Stomach (tissue), 4 donors: Measurements from ENCODE around the gene PHACTR4.

Experiments
- POLR2AphosphoS5 ChIP-seq, 3 donors: sonication (generic); formaldehyde crosslinking; IDR thresholded peaks; one replicate each; pipeline ENCODE4 v1.6.1; 2016; ENCODE audit warnings: antibody characterized with exemption in 3 of 3
- TF ChIP-seq, protein P1 (sequence below), 7 experiments: fragments of 450-650 bp in 4 of 7; fragments of 200-600 bp in 3 of 7; sonication (generic) in 3 of 7; IDR thresholded peaks; one replicate each; pipeline ENCODE4 v1.5.1; 2016 to 2019; ENCODE audit warnings: antibody characterized with exemption in 7 of 7, control low read depth in 2 of 7, mild to moderate bottlenecking in 1 of 7

DNA sequence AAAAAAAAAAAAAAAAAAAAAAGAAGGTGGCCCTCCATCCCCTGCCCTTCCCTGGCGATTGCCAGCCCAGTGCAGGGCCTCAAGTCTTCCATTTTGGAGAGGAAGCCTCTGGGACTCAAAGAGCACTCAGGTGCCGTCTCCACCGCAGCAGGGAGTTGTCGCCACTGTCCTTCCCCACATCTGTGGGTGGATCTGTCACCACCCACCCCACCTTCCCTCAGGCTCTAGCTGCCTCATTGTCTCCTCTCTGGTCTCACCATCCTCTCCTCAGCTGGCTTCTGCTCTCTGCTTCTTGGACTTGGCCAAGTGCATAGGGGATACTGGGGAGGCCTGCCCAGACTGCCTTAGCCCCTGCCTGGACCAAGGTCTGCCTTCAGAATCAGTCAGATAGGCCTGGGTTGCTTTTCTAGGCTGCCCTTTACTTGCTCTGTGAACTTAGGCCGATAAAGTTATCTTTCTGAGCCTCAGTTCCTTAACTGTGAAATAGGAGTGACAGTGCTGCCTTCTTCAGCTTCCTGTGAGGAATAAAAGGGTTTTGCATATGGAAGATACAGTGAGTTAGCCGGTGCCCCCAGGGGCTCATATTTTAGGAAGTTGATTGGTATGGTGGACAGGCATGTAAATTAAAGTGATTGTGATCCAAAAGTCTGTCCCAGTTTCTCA is 152.1 kb downstream of the PHACTR4 start:
- TF ChIP-seq, protein P1, sequence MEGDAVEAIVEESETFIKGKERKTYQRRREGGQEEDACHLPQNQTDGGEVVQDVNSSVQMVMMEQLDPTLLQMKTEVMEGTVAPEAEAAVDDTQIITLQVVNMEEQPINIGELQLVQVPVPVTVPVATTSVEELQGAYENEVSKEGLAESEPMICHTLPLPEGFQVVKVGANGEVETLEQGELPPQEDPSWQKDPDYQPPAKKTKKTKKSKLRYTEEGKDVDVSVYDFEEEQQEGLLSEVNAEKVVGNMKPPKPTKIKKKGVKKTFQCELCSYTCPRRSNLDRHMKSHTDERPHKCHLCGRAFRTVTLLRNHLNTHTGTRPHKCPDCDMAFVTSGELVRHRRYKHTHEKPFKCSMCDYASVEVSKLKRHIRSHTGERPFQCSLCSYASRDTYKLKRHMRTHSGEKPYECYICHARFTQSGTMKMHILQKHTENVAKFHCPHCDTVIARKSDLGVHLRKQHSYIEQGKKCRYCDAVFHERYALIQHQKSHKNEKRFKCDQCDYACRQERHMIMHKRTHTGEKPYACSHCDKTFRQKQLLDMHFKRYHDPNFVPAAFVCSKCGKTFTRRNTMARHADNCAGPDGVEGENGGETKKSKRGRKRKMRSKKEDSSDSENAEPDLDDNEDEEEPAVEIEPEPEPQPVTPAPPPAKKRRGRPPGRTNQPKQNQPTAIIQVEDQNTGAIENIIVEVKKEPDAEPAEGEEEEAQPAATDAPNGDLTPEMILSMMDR (IDR thresholded peaks at IDR 0.05), result no peak
- TF ChIP-seq POLR2AphosphoS5 (IDR thresholded peaks at IDR 0.05), result no peak
